Large intestine (tissue), 3 donors: ENCODE measurements around the gene TRAF3IP1. TPM values are rescaled to one million over a fixed set of nuclear protein-coding genes. Genes with fewer than 3 reads are reported as not detected.

Experiments used
- DNase-seq, 2 donors: peaks; one replicate each; pipeline versions ENCODE4 v3.0.0 to v3.0.0-alpha.2; 2013
- H3K27ac ChIP-seq: one replicate; pipeline ENCODE4 v1.5.1; 2013; ENCODE audit warnings: low read length
- H3K27me3 ChIP-seq: 2 replicates; pipeline ENCODE4 v1.6.1; 2013; ENCODE audit warnings: low read length; ENCODE audit not compliant: control insufficient read depth, insufficient read depth
- H3K36me3 ChIP-seq: 2 replicates; pipeline ENCODE4 v1.6.1; 2013; ENCODE audit warnings: low read length; ENCODE audit not compliant: control insufficient read depth, insufficient read depth
- H3K4me1 ChIP-seq: one replicate; pipeline ENCODE4 v1.6.1; 2013; ENCODE audit warnings: low read length; ENCODE audit not compliant: control insufficient read depth, insufficient read depth
- H3K4me3 ChIP-seq: one replicate; pipeline ENCODE4 v1.5.1; 2013; ENCODE audit warnings: low read length
- H3K9me3 ChIP-seq: one replicate; pipeline ENCODE4 v1.6.1; 2013; ENCODE audit warnings: mild to moderate bottlenecking, low read depth, low read length, moderate library complexity; ENCODE audit not compliant: control insufficient read depth
- WGBS: methylation state at CpG from one replicate; pipeline ENCODE4 v1.1.5; 2013; ENCODE audit warnings: low lambda C conversion rate; ENCODE audit not compliant: insufficient coverage; 5-methylcytosine and 5-hydroxymethylcytosine counted together
- polyA plus RNA-seq: library from polyadenylated mRNA; unstranded; fragments of 120-200 nt; gene quantifications from one replicate; pipeline ENCODE4 v1.2.1, GENCODE V29; 2013

Gene TRAF3IP1
- polyA plus RNA-seq, 1 donor = 10.6 TPM

GRCh38 chr2:238287737-238288649, 32.3 kb upstream of the TRAF3IP1 start, which contains the start of gene PER2:
TSS of gene PER2 (minus strand) at chr2:238288610. CDS start at chr2:238277936, 10,674 bp downstream.
- peaks cover 61% of the 10 kb centered on the region for H3K4me1 ChIP-seq
- WGBS = no CpG with 5 or more reads among the region's 65 CpGs

GRCh38 chr2:238288650-238289573, 31.4 kb upstream of the TRAF3IP1 start:
- WGBS = 8% methylated on average over 2 of the region's 108 CpGs
- H3K27ac ChIP-seq = peak overlapping the region; percentile 71
- H3K36me3 ChIP-seq = no peaks in the 10 kb centered on the region
- no peaks in the 10 kb centered on the region for H3K9me3 ChIP-seq
- H3K27me3 ChIP-seq = no peaks in the 10 kb centered on the region
- DNase-seq = peak; percentile 98 to 99
- H3K4me1 ChIP-seq = peaks cover 56% of the 10 kb centered on the region
- H3K4me3 ChIP-seq = peak overlapping the region; percentile 56

More at GRCh38 chr2:238287737-238288649, 32.3 kb upstream of the TRAF3IP1 start, which contains the start of gene PER2:
- Histone ChIP-seq H3K27ac (peak within 1 kb of the TSS; percentile 95), H3K27me3 (no peaks in the 10 kb centered on the region), H3K4me3 (peak within 1 kb of the TSS; percentile 91), H3K9me3 (no peaks in the 10 kb centered on the region), H3K36me3 (no peaks in the 10 kb centered on the region)
- peak; percentile 87 to 91 for DNase-seq

GRCh38 chr2:238289574-238289973, 30.7 kb upstream of the TRAF3IP1 start:
- H3K36me3 ChIP-seq = no peaks in the 10 kb centered on the region
- WGBS = no CpG with 5 or more reads among the region's 13 CpGs
- no peaks in the 10 kb centered on the region for H3K27me3 ChIP-seq
- peak overlapping the region; percentile 56 for H3K4me3 ChIP-seq
- no peaks in the 10 kb centered on the region for H3K9me3 ChIP-seq
- H3K27ac ChIP-seq = peak overlapping the region; percentile 71
- peaks cover 56% of the 10 kb centered on the region for H3K4me1 ChIP-seq
- peak in 1 of 2 donors; percentile 27 for DNase-seq

DNA sequence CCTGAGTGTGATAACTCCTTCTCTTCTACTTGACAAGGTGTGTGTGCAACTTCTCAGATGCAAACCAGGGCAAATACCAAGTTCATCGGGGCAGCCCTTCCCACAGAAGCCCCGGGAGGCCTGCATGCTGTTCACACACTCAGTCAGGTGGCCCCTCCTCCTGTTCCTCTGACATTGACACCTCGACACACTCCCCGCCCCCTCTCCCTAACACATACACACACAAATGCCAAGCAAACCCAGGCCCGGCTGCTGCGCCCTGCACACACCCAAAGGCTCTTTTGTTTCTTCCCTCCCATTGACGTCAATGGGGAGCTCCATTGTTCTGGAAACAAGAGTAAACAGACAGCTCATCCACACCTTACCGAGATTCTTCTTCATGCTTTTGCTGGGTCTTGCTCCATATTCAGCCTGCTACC, 30.2 kb upstream of the TRAF3IP1 start:
- Histone ChIP-seq H3K36me3 (no peaks in the 10 kb centered on the region), H3K27ac (peak overlapping the region; percentile 71), H3K4me3 (no peak overlapping the region), H3K4me1 (peaks cover 56% of the 10 kb centered on the region), H3K27me3 (no peaks in the 10 kb centered on the region), H3K9me3 (no peaks in the 10 kb centered on the region)
- WGBS = no CpG with 5 or more reads among the region's 8 CpGs
- peak; percentile 80 to 88 for DNase-seq

- DNase-seq = no peak
Observed at GRCh38 chr2:238290715-238291549, 29.4 kb upstream of the TRAF3IP1 start.

GRCh38 chr2:238291550-238292281, 28.6 kb upstream of the TRAF3IP1 start:
- WGBS = no CpG with 5 or more reads among the region's 8 CpGs
- H3K4me3 ChIP-seq = no peak overlapping the region
- H3K9me3 ChIP-seq = no peaks in the 10 kb centered on the region
- no peak for DNase-seq
- H3K27ac ChIP-seq = no peak overlapping the region
- H3K36me3 ChIP-seq = no peaks in the 10 kb centered on the region
- no peaks in the 10 kb centered on the region for H3K27me3 ChIP-seq
- peaks cover 39% of the 10 kb centered on the region for H3K4me1 ChIP-seq

More at GRCh38 chr2:238290715-238291549, 29.4 kb upstream of the TRAF3IP1 start:
- H3K27me3 ChIP-seq = no peaks in the 10 kb centered on the region
- peaks cover 47% of the 10 kb centered on the region for H3K4me1 ChIP-seq
- peak overlapping the region; percentile 25 for H3K27ac ChIP-seq
- H3K9me3 ChIP-seq = no peaks in the 10 kb centered on the region
- H3K4me3 ChIP-seq = no peak overlapping the region
- WGBS = no CpG with 5 or more reads among the region's 5 CpGs
- H3K36me3 ChIP-seq = no peaks in the 10 kb centered on the region

- Histone ChIP-seq H3K36me3 (no peaks in the 10 kb centered on the region), H3K4me1 (peaks cover 35% of the 10 kb centered on the region), H3K9me3 (no peaks in the 10 kb centered on the region), H3K4me3 (no peak overlapping the region), H3K27ac (peak overlapping the region; percentile 2), H3K27me3 (no peaks in the 10 kb centered on the region)
- no CpG with 5 or more reads among the region's 9 CpGs for WGBS
- DNase-seq = no peak
Observed at GRCh38 chr2:238294046-238294392, 26.3 kb upstream of the TRAF3IP1 start.

DNA sequence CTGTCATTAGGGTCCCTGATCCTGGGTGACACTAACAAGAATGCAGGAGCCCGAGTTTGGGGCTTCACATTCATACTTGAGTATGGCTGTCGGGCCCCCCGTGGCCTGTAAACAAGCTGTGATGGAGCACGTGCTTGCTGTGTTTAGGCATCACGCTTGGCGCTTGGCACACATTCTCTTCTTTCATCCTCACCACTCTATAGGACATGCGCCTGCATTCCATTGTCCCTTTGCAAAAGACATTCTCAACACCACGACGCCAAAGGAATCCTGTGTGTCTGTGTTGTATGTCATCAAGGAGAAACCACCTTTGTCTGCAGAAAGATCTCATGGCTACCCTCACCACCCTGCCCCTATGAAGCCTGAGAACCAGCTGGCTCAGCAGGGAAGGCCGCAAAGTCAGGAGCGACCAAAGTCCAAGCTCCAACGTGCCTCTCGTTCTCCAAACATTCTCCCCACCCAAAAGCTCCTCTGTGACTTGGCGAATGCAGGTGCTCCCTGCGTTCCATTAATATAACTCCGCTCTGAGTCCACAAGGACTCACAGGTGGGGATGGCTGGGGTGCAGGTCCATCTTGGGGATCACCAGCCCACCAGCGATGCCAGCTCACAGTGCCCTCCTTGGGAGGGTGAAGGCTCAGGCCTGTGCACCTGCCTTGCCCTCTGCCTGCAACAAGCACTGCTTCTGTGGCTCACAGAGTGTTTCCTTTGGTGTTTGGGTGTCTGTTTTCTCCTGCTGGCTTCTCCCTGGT, 25.8 kb upstream of the TRAF3IP1 start:
- H3K27ac ChIP-seq = peak overlapping the region; percentile 2
- no peak overlapping the region for H3K4me3 ChIP-seq
- peak; percentile 61 to 84 for DNase-seq
- H3K27me3 ChIP-seq = no peaks in the 10 kb centered on the region
- no peaks in the 10 kb centered on the region for H3K36me3 ChIP-seq
- peaks cover 33% of the 10 kb centered on the region for H3K4me1 ChIP-seq
- H3K9me3 ChIP-seq = no peaks in the 10 kb centered on the region
- WGBS = no CpG with 5 or more reads among the region's 17 CpGs
